ENCODE results near the gene USE1. TPM values are rescaled to one million over a fixed set of nuclear protein-coding genes. Genes with fewer than 3 reads are reported as not detected.

Gene USE1
- polyA plus RNA-seq, result 10 to 100 TPM; 32.8 to 37.7 TPM

- Histone ChIP-seq H3K9me3 (ENCODE audit: control insufficient read depth in 2 of 2, insufficient read depth in 1 of 2, low read depth in 1 of 2, low read length in 1 of 2) (no peaks in the 10 kb centered on the region), H3K36me3 (ENCODE audit: control insufficient read depth in 2 of 2, insufficient read depth in 2 of 2, low read length in 1 of 2) (peaks cover 4 to 40% of the 10 kb centered on the region in 2 donors), H3K27ac (ENCODE audit: low read depth in 2 of 2, low read length in 1 of 2) (peak within 1 kb of the TSS; percentile 75 to 99), H3K27me3 (ENCODE audit: control insufficient read depth in 1 of 2, insufficient read depth in 2 of 2, low read length in 2 of 2) (no peaks in the 10 kb centered on the region), H3K4me3 (ENCODE audit: low read depth in 1 of 2, low read length in 2 of 2) (peak within 1 kb of the TSS; percentile 69 to 73), H3K4me1 (ENCODE audit: control insufficient read depth in 2 of 2, insufficient read depth in 2 of 2, low read length in 1 of 2) (peaks cover 0 to 13% of the 10 kb centered on the region in 2 donors)
- WGBS, 2 donors, result 3 to 5% methylated on average over 50 to 56 of the region's 56 CpGs
These were observed at the start of gene USE1 for GRCh38 chr19:17215127-17215971. Gene USE1 (plus strand): TSS chr19:17215357. CDS start chr19:17215406, 49 bp downstream.

- H3K4me3 ChIP-seq (ENCODE audit: low read depth in 1 of 2, low read length in 2 of 2), result no peak overlapping the region
- no peaks in the 10 kb centered on the region for H3K4me1 ChIP-seq (ENCODE audit: control insufficient read depth in 2 of 2, insufficient read depth in 2 of 2, low read length in 1 of 2)
- no peak overlapping the region for H3K27ac ChIP-seq (ENCODE audit: low read depth in 2 of 2, low read length in 1 of 2)
- H3K27me3 ChIP-seq (ENCODE audit: control insufficient read depth in 1 of 2, insufficient read depth in 2 of 2, low read length in 2 of 2), result no peaks in the 10 kb centered on the region
- 96 to 98% methylated on average over 5 of the region's 5 CpGs for WGBS, 2 donors
- H3K9me3 ChIP-seq (ENCODE audit: control insufficient read depth in 2 of 2, insufficient read depth in 1 of 2, low read depth in 1 of 2, low read length in 1 of 2), result peaks cover 0 to 3% of the 10 kb centered on the region in 2 donors
- peaks cover 16 to 34% of the 10 kb centered on the region in 2 donors for H3K36me3 ChIP-seq (ENCODE audit: control insufficient read depth in 2 of 2, insufficient read depth in 2 of 2, low read length in 1 of 2)
These were observed 49.4 kb upstream of the USE1 start for GRCh38 chr19:17165715-17166114.

GRCh38 chr19:17170538-17171297 is 44.4 kb upstream of the USE1 start:
- Histone ChIP-seq H3K4me1 (ENCODE audit: control insufficient read depth in 2 of 2, insufficient read depth in 2 of 2, low read length in 1 of 2) (no peaks in the 10 kb centered on the region), H3K36me3 (ENCODE audit: control insufficient read depth in 2 of 2, insufficient read depth in 2 of 2, low read length in 1 of 2) (peaks cover 13 to 37% of the 10 kb centered on the region in 2 donors), H3K9me3 (ENCODE audit: control insufficient read depth in 2 of 2, insufficient read depth in 1 of 2, low read depth in 1 of 2, low read length in 1 of 2) (no peaks in the 10 kb centered on the region), H3K27me3 (ENCODE audit: control insufficient read depth in 1 of 2, insufficient read depth in 2 of 2, low read length in 2 of 2) (no peaks in the 10 kb centered on the region), H3K4me3 (ENCODE audit: low read depth in 1 of 2, low read length in 2 of 2) (no peak overlapping the region), H3K27ac (ENCODE audit: low read depth in 2 of 2, low read length in 1 of 2) (no peak overlapping the region)
- WGBS, 2 donors, result 79 to 86% methylated on average over 12 to 13 of the region's 13 CpGs

GRCh38 chr19:17171874-17172273 is 43.3 kb upstream of the USE1 start:
- H3K4me1 ChIP-seq (ENCODE audit: control insufficient read depth in 2 of 2, insufficient read depth in 2 of 2, low read length in 1 of 2), result no peaks in the 10 kb centered on the region
- WGBS, 2 donors, result 95 to 97% methylated on average over 8 of the region's 8 CpGs

GRCh38 chr19:17172624-17173345 is 42.4 kb upstream of the USE1 start:
- H3K4me1 ChIP-seq (ENCODE audit: control insufficient read depth in 2 of 2, insufficient read depth in 2 of 2, low read length in 1 of 2), result no peaks in the 10 kb centered on the region
- H3K9me3 ChIP-seq (ENCODE audit: control insufficient read depth in 2 of 2, insufficient read depth in 1 of 2, low read depth in 1 of 2, low read length in 1 of 2), result no peaks in the 10 kb centered on the region
- peaks cover 13 to 47% of the 10 kb centered on the region in 2 donors for H3K36me3 ChIP-seq (ENCODE audit: control insufficient read depth in 2 of 2, insufficient read depth in 2 of 2, low read length in 1 of 2)
- H3K27ac ChIP-seq (ENCODE audit: low read depth in 2 of 2, low read length in 1 of 2), result no peak overlapping the region
- H3K27me3 ChIP-seq (ENCODE audit: control insufficient read depth in 1 of 2, insufficient read depth in 2 of 2, low read length in 2 of 2), result no peaks in the 10 kb centered on the region
- 88 to 92% methylated on average over 33 of the region's 33 CpGs for WGBS, 2 donors
- no peak overlapping the region for H3K4me3 ChIP-seq (ENCODE audit: low read depth in 1 of 2, low read length in 2 of 2)

More at GRCh38 chr19:17171874-17172273, 43.3 kb upstream of the USE1 start:
- Histone ChIP-seq H3K27ac (ENCODE audit: low read depth in 2 of 2, low read length in 1 of 2) (no peak overlapping the region), H3K9me3 (ENCODE audit: control insufficient read depth in 2 of 2, insufficient read depth in 1 of 2, low read depth in 1 of 2, low read length in 1 of 2) (no peaks in the 10 kb centered on the region), H3K27me3 (ENCODE audit: control insufficient read depth in 1 of 2, insufficient read depth in 2 of 2, low read length in 2 of 2) (no peaks in the 10 kb centered on the region), H3K4me3 (ENCODE audit: low read depth in 1 of 2, low read length in 2 of 2) (no peak overlapping the region), H3K36me3 (ENCODE audit: control insufficient read depth in 2 of 2, insufficient read depth in 2 of 2, low read length in 1 of 2) (peaks cover 13 to 44% of the 10 kb centered on the region in 2 donors)

- 91 to 92% methylated on average over 10 of the region's 10 CpGs for whole genome bisulfite sequencing, 2 donors
- Histone ChIP-seq H3K36me3 (ENCODE audit: control insufficient read depth in 2 of 2, insufficient read depth in 2 of 2, low read length in 1 of 2) (peaks cover 3 to 29% of the 10 kb centered on the region in 2 donors), H3K4me1 (ENCODE audit: control insufficient read depth in 2 of 2, insufficient read depth in 2 of 2, low read length in 1 of 2) (no peaks in the 10 kb centered on the region), H3K9me3 (ENCODE audit: control insufficient read depth in 2 of 2, insufficient read depth in 1 of 2, low read depth in 1 of 2, low read length in 1 of 2) (no peaks in the 10 kb centered on the region), H3K4me3 (ENCODE audit: low read depth in 1 of 2, low read length in 2 of 2) (no peak overlapping the region), H3K27me3 (ENCODE audit: control insufficient read depth in 1 of 2, insufficient read depth in 2 of 2, low read length in 2 of 2) (no peaks in the 10 kb centered on the region), H3K27ac (ENCODE audit: low read depth in 2 of 2, low read length in 1 of 2) (no peak overlapping the region)
These were observed 36.9 kb upstream of the USE1 start for GRCh38 chr19:17178291-17178690.

- H3K9me3 ChIP-seq (ENCODE audit: control insufficient read depth in 2 of 2, insufficient read depth in 1 of 2, low read depth in 1 of 2, low read length in 1 of 2), result no peaks in the 10 kb centered on the region
- H3K4me3 ChIP-seq (ENCODE audit: low read depth in 1 of 2, low read length in 2 of 2), result no peak overlapping the region
- no peaks in the 10 kb centered on the region for H3K27me3 ChIP-seq (ENCODE audit: control insufficient read depth in 1 of 2, insufficient read depth in 2 of 2, low read length in 2 of 2)
- H3K4me1 ChIP-seq (ENCODE audit: control insufficient read depth in 2 of 2, insufficient read depth in 2 of 2, low read length in 1 of 2), result no peaks in the 10 kb centered on the region
- H3K27ac ChIP-seq (ENCODE audit: low read depth in 2 of 2, low read length in 1 of 2), result no peak overlapping the region
- H3K36me3 ChIP-seq (ENCODE audit: control insufficient read depth in 2 of 2, insufficient read depth in 2 of 2, low read length in 1 of 2), result peaks cover 7 to 32% of the 10 kb centered on the region in 2 donors
- 80 to 81% methylated on average over 22 of the region's 22 CpGs for whole genome bisulfite sequencing, 2 donors
These were observed 34.0 kb upstream of the USE1 start for GRCh38 chr19:17180997-17181702.

- H3K27ac ChIP-seq (ENCODE audit: low read depth in 2 of 2, low read length in 1 of 2), result no peak overlapping the region
- H3K4me1 ChIP-seq (ENCODE audit: control insufficient read depth in 2 of 2, insufficient read depth in 2 of 2, low read length in 1 of 2), result no peaks in the 10 kb centered on the region
- H3K4me3 ChIP-seq (ENCODE audit: low read depth in 1 of 2, low read length in 2 of 2), result no peak overlapping the region
- H3K36me3 ChIP-seq (ENCODE audit: control insufficient read depth in 2 of 2, insufficient read depth in 2 of 2, low read length in 1 of 2), result peaks cover 17 to 29% of the 10 kb centered on the region in 2 donors
- no peaks in the 10 kb centered on the region for H3K27me3 ChIP-seq (ENCODE audit: control insufficient read depth in 1 of 2, insufficient read depth in 2 of 2, low read length in 2 of 2)
- 81 to 88% methylated on average over 14 of the region's 14 CpGs for WGBS, 2 donors
- H3K9me3 ChIP-seq (ENCODE audit: control insufficient read depth in 2 of 2, insufficient read depth in 1 of 2, low read depth in 1 of 2, low read length in 1 of 2), result no peaks in the 10 kb centered on the region
These were observed 31.8 kb upstream of the USE1 start for GRCh38 chr19:17183271-17183761.
